Fibroblast of lung (primary cell): ENCODE measurements around the gene LIMS1. TPM values are rescaled to one million over a fixed set of nuclear protein-coding genes. Genes with fewer than 3 reads are reported as not detected.

ENCODE experiments used
- DNase-seq, 2 donors: peaks; one replicate each; pipeline versions ENCODE4 v3.0.0 to v3.0.0-alpha.2; 2010; ENCODE audit warnings: low read depth in 2 of 2
- H2AFZ ChIP-seq: 2 replicates; pipeline ENCODE4 v1.5.1; 2012; ENCODE audit warnings: low read length, control low read depth, inconsistent platforms
- H3K27ac ChIP-seq: 2 replicates; pipeline ENCODE4 v1.5.1; 2011; ENCODE audit warnings: low read length, control low read depth; ENCODE audit not compliant: insufficient read depth
- H3K27me3 ChIP-seq: 2 replicates; pipeline ENCODE4 v1.5.1; 2011; ENCODE audit warnings: mild to moderate bottlenecking, low read length; ENCODE audit not compliant: control insufficient read depth, insufficient read depth
- H3K36me3 ChIP-seq: 2 replicates; pipeline ENCODE4 v1.5.1; 2011; ENCODE audit warnings: low read length; ENCODE audit not compliant: control insufficient read depth, insufficient read depth
- H3K4me1 ChIP-seq: 2 replicates; pipeline ENCODE4 v1.5.1; 2011; ENCODE audit warnings: low read length; ENCODE audit not compliant: control insufficient read depth, insufficient read depth; ENCODE audit errors: extremely low read depth
- H3K4me2 ChIP-seq: 2 replicates; pipeline ENCODE4 v1.5.1; 2011; ENCODE audit warnings: low read length, control low read depth; ENCODE audit not compliant: insufficient read depth; ENCODE audit errors: extremely low read depth
- H3K4me3 ChIP-seq, 4 experiments: fragments of 200-600 bp in 1 of 4; sonication (generic) in 1 of 4; replicated peaks in 1 of 4; 2 replicates each; pipeline ENCODE4 v1.5.1; 2011 to 2016; ENCODE audit warnings: low read length in 4 of 4, low read depth in 3 of 4, mild to moderate bottlenecking in 3 of 4, control low read depth in 2 of 4, inconsistent platforms in 1 of 4, mixed read lengths in 1 of 4; ENCODE audit not compliant: insufficient read depth in 1 of 4; ENCODE audit errors: control extremely low read depth in 1 of 4
- H3K79me2 ChIP-seq: 2 replicates; pipeline ENCODE4 v1.5.1; 2012; ENCODE audit warnings: mild to moderate bottlenecking, low read length, inconsistent platforms; ENCODE audit not compliant: control insufficient read depth, insufficient read depth
- H3K9ac ChIP-seq: 2 replicates; pipeline ENCODE4 v1.5.1; 2011; ENCODE audit warnings: mild to moderate bottlenecking, low read length, control low read depth; ENCODE audit not compliant: insufficient read depth
- H3K9me3 ChIP-seq: 2 replicates; pipeline ENCODE4 v1.5.1; 2012; ENCODE audit warnings: low read depth, low read length; ENCODE audit not compliant: control insufficient read depth, insufficient read depth
- H4K20me1 ChIP-seq: 2 replicates; pipeline ENCODE4 v1.5.1; 2011; ENCODE audit warnings: low read length; ENCODE audit not compliant: control insufficient read depth, insufficient read depth; ENCODE audit errors: extremely low read depth
- CTCF ChIP-seq, 2 donors: IDR thresholded peaks in 1 of 2; conservative IDR thresholded peaks in 1 of 2; 1 replicate in 1 of 2; 2 replicates in 1 of 2; pipeline ENCODE4 v1.5.1; 2011 to 2012; ENCODE audit warnings: low read length in 2 of 2, control low read depth in 1 of 2, inconsistent platforms in 1 of 2, low read depth in 1 of 2, mild to moderate bottlenecking in 1 of 2
- EZH2 ChIP-seq: IDR thresholded peaks from 2 replicates; pipeline ENCODE4 v1.5.1; 2012; ENCODE audit warnings: low read length, control low read depth, mild to moderate bottlenecking; ENCODE audit errors: missing control alignments
- polyA plus RNA-seq, 2 donors: library from polyadenylated mRNA; depleted of rRNA in 1 of 2; stranded (reverse) in 1 of 2; unstranded in 1 of 2; fragments of >200 nt; gene quantifications; 2 replicates each; pipeline ENCODE4 v1.2.1, GENCODE V29; 2011 to 2012; ENCODE audit warnings: missing spikeins in 1 of 2
- total RNA-seq: library from RNA; depleted of rRNA; stranded (reverse); fragments of >200 nt; gene quantifications from 2 replicates; pipeline ENCODE4 v1.2.1, GENCODE V29; 2014

The LIMS1 gene
- total and polyA plus RNA-seq, 2 donors (not counting 1 experiment from before 2014, with no cell fraction given), result 52.7 to 108 TPM

- no peak for DNase-seq
- Histone ChIP-seq H2AFZ (no peak overlapping the region), H4K20me1 (no peaks in the 10 kb centered on the region), H3K79me2 (peaks cover 18% of the 10 kb centered on the region), H3K4me2 (no peak overlapping the region), H3K9me3 (no peaks in the 10 kb centered on the region), H3K4me1 (peaks cover 14% of the 10 kb centered on the region), H3K9ac (no peak overlapping the region), H3K27me3 (no peaks in the 10 kb centered on the region), H3K36me3 (no peaks in the 10 kb centered on the region), H3K4me3 (no peak overlapping the region), H3K27ac (no peak overlapping the region)
- TF ChIP-seq CTCF (conservative IDR thresholded peaks at IDR 0.05 in 1 of 2, IDR thresholded peaks at IDR 0.05 in 1 of 2; ENCODE audit: low read depth in 1 of 2, low read length in 2 of 2), result no peak
- no peak for TF ChIP-seq EZH2
These were observed 83.3 kb downstream of the LIMS1 start for GRCh38 chr2:108617617-108618016.

GRCh38 chr2:108619925-108620620 lies 85.8 kb downstream of the LIMS1 start:
- Histone ChIP-seq H3K4me2 (no peak overlapping the region), H3K36me3 (no peaks in the 10 kb centered on the region), H3K9ac (no peak overlapping the region), H3K9me3 (no peaks in the 10 kb centered on the region), H4K20me1 (no peaks in the 10 kb centered on the region), H3K79me2 (peaks cover 10% of the 10 kb centered on the region), H3K27me3 (no peaks in the 10 kb centered on the region), H3K27ac (no peak overlapping the region), H2AFZ (no peak overlapping the region), H3K4me3 (no peak overlapping the region), H3K4me1 (peaks cover 8% of the 10 kb centered on the region)
- TF ChIP-seq CTCF (conservative IDR thresholded peaks at IDR 0.05 in 1 of 2, IDR thresholded peaks at IDR 0.05 in 1 of 2; ENCODE audit: low read depth in 1 of 2, low read length in 2 of 2), result no peak
- TF ChIP-seq EZH2, result no peak
- DNase-seq, result no peak

- Histone ChIP-seq H3K9ac (no peak overlapping the region), H3K79me2 (peaks cover 7% of the 10 kb centered on the region)
- DNase-seq, result no peak
These were observed 86.4 kb downstream of the LIMS1 start for GRCh38 chr2:108620656-108621055.

More at GRCh38 chr2:108620656-108621055, 86.4 kb downstream of the LIMS1 start:
- Histone ChIP-seq H3K4me1 (peaks cover 8% of the 10 kb centered on the region), H4K20me1 (no peaks in the 10 kb centered on the region), H3K4me3 (no peak overlapping the region), H3K27ac (no peak overlapping the region), H2AFZ (no peak overlapping the region), H3K27me3 (no peaks in the 10 kb centered on the region), H3K9me3 (no peaks in the 10 kb centered on the region), H3K4me2 (no peak overlapping the region), H3K36me3 (no peaks in the 10 kb centered on the region)
- TF ChIP-seq CTCF (conservative IDR thresholded peaks at IDR 0.05 in 1 of 2, IDR thresholded peaks at IDR 0.05 in 1 of 2; ENCODE audit: low read depth in 1 of 2, low read length in 2 of 2) (no peak), EZH2 (no peak)
